IMR-90 (cell line): ENCODE data around the gene PRPF4. TPM values are rescaled to one million over a fixed set of nuclear protein-coding genes. Genes with fewer than 3 reads are reported as not detected.

Experiments used
- ATAC-seq: fragments of 200-7000 bp; cut with Tn5 transposase; 2 replicates; pipeline ENCODE4 v1.9.1; 2020; ENCODE audit warnings: low read depth, mild to moderate bottlenecking, moderate library complexity
- BruUV-seq: library from RNA; stranded (reverse); fragments of 400-500 nt; replicated peaks from 2 replicates; lab custom pipeline; 2021; lab: Mats Ljungman, UMichigan
- CTCF ChIA-PET: fragments of 300-600 bp; formaldehyde crosslinking; extraction: SDS; loops from one replicate; lab custom pipeline; 2021; ENCODE audit warnings: antibody characterized with exemption; lab: Yijun Ruan, JAX
- POLR2A ChIA-PET: fragments of 300-600 bp; sonication (Branson Sonifier 250); formaldehyde crosslinking; loops from one replicate; lab custom pipeline; 2022; ENCODE audit warnings: antibody characterized with exemption; ENCODE audit not compliant: unreplicated experiment; lab: Charles Lee
- DNase-seq: peaks from one replicate; pipeline ENCODE4 v3.0.0; 2013
- H2AFZ ChIP-seq: replicated peaks from 2 replicates; pipeline ENCODE3; 2013; ENCODE audit warnings: low read length, mild to moderate bottlenecking; ENCODE audit not compliant: poor library complexity
- H2AK5ac ChIP-seq: 2 replicates; pipeline ENCODE4 v1.6.1; 2013; ENCODE audit warnings: low read depth, low read length, inconsistent platforms
- H2AK9ac ChIP-seq: replicated peaks from 2 replicates; pipeline ENCODE3; 2013; ENCODE audit warnings: mild to moderate bottlenecking, low read depth, low read length, moderate library complexity; ENCODE audit not compliant: poor library complexity
- H2BK120ac ChIP-seq: 2 replicates; pipeline ENCODE4 v1.6.1; 2013; ENCODE audit warnings: low read depth, low read length, inconsistent platforms
- H2BK15ac ChIP-seq: 3 replicates; pipeline ENCODE4 v1.6.1; 2013; ENCODE audit warnings: low read depth, low read length, inconsistent platforms
- H2BK20ac ChIP-seq: 2 replicates; pipeline ENCODE4 v1.6.1; 2013; ENCODE audit warnings: low read depth, mild to moderate bottlenecking, inconsistent platforms, low read length, moderate library complexity
- H2BK5ac ChIP-seq: 2 replicates; pipeline ENCODE4 v1.6.1; 2013; ENCODE audit warnings: mild to moderate bottlenecking, low read depth, low read length, inconsistent platforms; ENCODE audit not compliant: poor library complexity, severe bottlenecking
- H3K14ac ChIP-seq: replicated peaks from 2 replicates; pipeline ENCODE4 v1.6.1; 2013; ENCODE audit warnings: low read depth, low read length, inconsistent platforms
- H3K18ac ChIP-seq: 2 replicates; pipeline ENCODE4 v1.6.1; 2013; ENCODE audit warnings: low read depth, low read length, control low read depth
- H3K23ac ChIP-seq: 2 replicates; pipeline ENCODE4 v1.6.1; 2013; ENCODE audit warnings: low read depth, low read length, inconsistent platforms
- H3K27ac ChIP-seq: 2 replicates; pipeline ENCODE4 v1.5.1; 2013; ENCODE audit warnings: mild to moderate bottlenecking, control low read depth, low read length; ENCODE audit not compliant: insufficient read depth
- H3K27me3 ChIP-seq: 2 replicates; pipeline ENCODE4 v1.6.1; 2013; ENCODE audit warnings: low read length; ENCODE audit not compliant: control insufficient read depth, insufficient read depth
- H3K36me3 ChIP-seq: 2 replicates; pipeline ENCODE4 v1.6.1; 2013; ENCODE audit warnings: low read length, mixed read lengths; ENCODE audit not compliant: control insufficient read depth, insufficient read depth
- H3K4ac ChIP-seq: 2 replicates; pipeline ENCODE4 v1.6.1; 2013; ENCODE audit warnings: low read depth, low read length, inconsistent platforms
- H3K4me1 ChIP-seq: 2 replicates; pipeline ENCODE4 v1.6.1; 2013; ENCODE audit warnings: low read length, mixed read lengths; ENCODE audit not compliant: control insufficient read depth, insufficient read depth
- H3K4me2 ChIP-seq: 2 replicates; pipeline ENCODE4 v1.6.1; 2013; ENCODE audit warnings: low read depth, mild to moderate bottlenecking, control low read depth, low read length, moderate library complexity
- H3K4me3 ChIP-seq: 2 replicates; pipeline ENCODE4 v1.5.1; 2013; ENCODE audit warnings: low read depth, mild to moderate bottlenecking, control low read depth, low read length, moderate library complexity; ENCODE audit not compliant: insufficient read depth
- H3K56ac ChIP-seq: 2 replicates; pipeline ENCODE4 v1.6.1; 2013; ENCODE audit warnings: low read length, inconsistent platforms; ENCODE audit not compliant: insufficient read depth; ENCODE audit errors: extremely low read depth
- H3K79me1 ChIP-seq, 2 experiments: 2 replicates each; pipeline ENCODE4 v1.6.1; 2013; ENCODE audit warnings: low read length in 2 of 2, inconsistent platforms in 1 of 2, low read depth in 1 of 2
- H3K9ac ChIP-seq: 2 replicates; pipeline ENCODE4 v1.6.1; 2013; ENCODE audit warnings: low read depth, low read length, control low read depth
- H3K9me1 ChIP-seq: 2 replicates; pipeline ENCODE4 v1.6.1; 2013; ENCODE audit warnings: low read length, inconsistent platforms; ENCODE audit not compliant: insufficient read depth
- H3K9me3 ChIP-seq: 2 replicates; pipeline ENCODE4 v1.6.1; 2013; ENCODE audit warnings: low read length; ENCODE audit not compliant: control insufficient read depth, insufficient read depth
- H4K20me1 ChIP-seq: 2 replicates; pipeline ENCODE4 v1.6.1; 2013; ENCODE audit warnings: low read length, inconsistent platforms; ENCODE audit not compliant: insufficient read depth
- H4K5ac ChIP-seq: 2 replicates; pipeline ENCODE4 v1.6.1; 2013; ENCODE audit warnings: mild to moderate bottlenecking, low read depth, low read length, control low read depth
- H4K8ac ChIP-seq, 2 experiments: 2 replicates each; pipeline ENCODE4 v1.6.1; 2013; ENCODE audit warnings: low read depth in 2 of 2, low read length in 2 of 2, control low read depth in 1 of 2, inconsistent platforms in 1 of 2
- H4K91ac ChIP-seq: 2 replicates; pipeline ENCODE4 v1.6.1; 2013; ENCODE audit warnings: low read depth, low read length, inconsistent platforms; ENCODE audit not compliant: insufficient read depth
- CEBPB ChIP-seq: IDR thresholded peaks from 2 replicates; pipeline ENCODE4 v1.6.1; 2012; ENCODE audit warnings: low read depth, low read length, improper control_type of control experiment
- CHD1 ChIP-seq: IDR thresholded peaks from 2 replicates; pipeline ENCODE4 v1.6.1; 2012; ENCODE audit warnings: low read depth, low read length, improper control_type of control experiment
- MAFK ChIP-seq: IDR thresholded peaks from 2 replicates; pipeline ENCODE4 v1.6.1; 2012; ENCODE audit warnings: low read depth, low read length, improper control_type of control experiment
- RCOR1 ChIP-seq: IDR thresholded peaks from 2 replicates; pipeline ENCODE4 v1.6.1; 2012; ENCODE audit warnings: mild to moderate bottlenecking, low read length, improper control_type of control experiment; ENCODE audit not compliant: insufficient replicate concordance
- WGBS, 2 experiments: methylation state at CpG; one replicate each; pipeline versions ENCODE4 v1.1.5 to v1.1.7; 2013; ENCODE audit warnings: missing lambda C conversion rate in 2 of 2; ENCODE audit not compliant: insufficient read length in 1 of 2; ENCODE audit errors: extremely low coverage in 2 of 2; 5-methylcytosine and 5-hydroxymethylcytosine counted together
- dilution Hi-C: fragments of 300-500 bp; cut with HindIII; formaldehyde crosslinking; loops from one replicate; pipeline ENCODE4 v1.14.3; 2018; ENCODE audit warnings: low sequenced_read_pairs; ENCODE audit not compliant: unreplicated experiment
- in situ Hi-C: fragments of 300-500 bp; cut with MboI; formaldehyde crosslinking; loops from 3 replicates; pipeline ENCODE4 v1.14.3; 2019; ENCODE audit warnings: low sequenced_read_pairs, inconsistent platforms, mixed read lengths
- intact Hi-C: fragments of 100-400 bp; cut with micrococcal nuclease; formaldehyde crosslinking; loops from 2 replicates; pipeline ENCODE4 v1.10.0; 2022
- polyA plus RNA-seq, 3 experiments: library from polyadenylated mRNA; depleted of rRNA; stranded (reverse); fragments of >200 nt; gene quantifications; 2 replicates each; pipeline ENCODE4 v1.2.3, GENCODE V29; 2012; ENCODE audit warnings: low replicate concordance in 1 of 3
- total RNA-seq: library from RNA; depleted of rRNA; stranded (reverse); fragments of >200 nt; gene quantifications from 2 replicates; pipeline ENCODE4 v1.2.3, GENCODE V29; 2012

Gene PRPF4
- total and polyA plus RNA-seq, 2 of the 4 experiments (the other 2 are of a cell fraction) = 21.4 to 38.0 TPM

DNA sequence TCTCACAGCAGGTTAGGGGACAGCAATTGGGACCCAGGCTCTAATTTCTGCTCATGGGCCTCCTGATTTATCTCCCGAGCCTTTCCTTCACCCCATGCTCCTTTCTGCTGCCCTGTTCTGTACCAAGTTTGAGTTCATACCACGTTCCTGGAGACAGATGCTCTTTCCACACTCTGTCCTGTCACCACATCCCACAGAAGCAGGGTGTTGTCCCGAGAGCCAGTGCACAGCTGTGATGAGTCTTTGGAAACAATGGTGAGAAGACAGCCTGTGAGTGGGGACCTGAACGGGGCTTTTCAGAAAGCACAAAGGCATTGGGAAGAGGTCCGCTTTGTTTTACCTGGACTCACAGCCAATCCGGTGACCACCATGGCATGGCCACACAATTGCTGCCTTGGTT, 47.2 kb downstream of the PRPF4 start:
- H2BK120ac ChIP-seq = no peak overlapping the region
- H4K91ac ChIP-seq = no peak overlapping the region
- H3K9me3 ChIP-seq = no peaks in the 10 kb centered on the region
- TF ChIP-seq CHD1 (no peak), CEBPB (no peak), RCOR1 (no peak), MAFK (no peak)
- ATAC-seq = no peak
- no peaks in the 10 kb centered on the region for H3K36me3 ChIP-seq
- ChIA-PET CTCF (no interaction called here), POLR2A (no interaction called here)
- no peak overlapping the region for H2BK5ac ChIP-seq
- in situ Hi-C loops = no loop called here
- H2AFZ ChIP-seq = peak overlapping the region; percentile 43
- H2BK20ac ChIP-seq = no peak overlapping the region
- H3K27ac ChIP-seq = no peak overlapping the region
- H3K4ac ChIP-seq = no peak overlapping the region
- H4K20me1 ChIP-seq = no peaks in the 10 kb centered on the region
- DNase-seq = no peak
- no peak overlapping the region for H3K56ac ChIP-seq
- intact Hi-C loops = no loop called here
- no peak overlapping the region for H3K4me2 ChIP-seq
- H3K4me1 ChIP-seq = no peaks in the 10 kb centered on the region
- no peak overlapping the region for H2BK15ac ChIP-seq
- H3K4me3 ChIP-seq = no peak overlapping the region
- dilution Hi-C loops = no loop called here
- no peak overlapping the region for H3K14ac ChIP-seq
- H3K79me1 ChIP-seq = no peaks in the 10 kb centered on the region
- 0 out of 2 replicates have a peak, but pooled peaks cover 2% of the 10 kb centered on the region for H3K9me1 ChIP-seq
- no peak overlapping the region for H3K9ac ChIP-seq
- H4K8ac ChIP-seq = no peak overlapping the region
- 94% methylated on average over 3 of the region's 6 CpGs; no CpG with 5 or more reads in 1 of the 2 experiments for WGBS, 2 experiments
- H3K23ac ChIP-seq = no peak overlapping the region
- H2AK9ac ChIP-seq = no peak overlapping the region
- H4K5ac ChIP-seq = no peak overlapping the region
- H3K18ac ChIP-seq = no peak overlapping the region
- H3K27me3 ChIP-seq = peaks cover 8% of the 10 kb centered on the region
- H2AK5ac ChIP-seq = no peak overlapping the region
- no TSS peak for BruUV-seq
